ENCODE results near the gene PPP1R9B.

PPP1R9B gene

GRCh38 chr17:50111673-50112655, 38.5 kb downstream of the PPP1R9B start:
- no peaks in the 10 kb centered on the region for H3K27me3 ChIP-seq (ENCODE audit: insufficient read depth, low read length)
- no peaks in the 10 kb centered on the region for H3K9me2 ChIP-seq (ENCODE audit: low read depth, low read length)
- no peak overlapping the region for H3K4me2 ChIP-seq (ENCODE audit: low read length)
- no peak for TF ChIP-seq EZH2 (IDR thresholded peaks at IDR 0.05; ENCODE audit: borderline replicate concordance, low read length)
- TF ChIP-seq CTCF (IDR thresholded peaks at IDR 0.05; ENCODE audit: low read length) = no peak
- no peaks in the 10 kb centered on the region for H3F3A ChIP-seq (ENCODE audit: insufficient read depth, low read length)
- no peaks in the 10 kb centered on the region for H3K4me1 ChIP-seq (ENCODE audit: insufficient read depth, low read length, severe bottlenecking)
- no peaks in the 10 kb centered on the region for H3K9me3 ChIP-seq (ENCODE audit: low read length)
- H2AFZ ChIP-seq (ENCODE audit: low read length) = no peak overlapping the region
- H3K36me3 ChIP-seq (ENCODE audit: insufficient read depth, low read length) = no peaks in the 10 kb centered on the region
- no peak overlapping the region for H3K4me3 ChIP-seq (ENCODE audit: low read depth, low read length, poor library complexity, severe bottlenecking)
- H3K9ac ChIP-seq (ENCODE audit: low read length) = no peak overlapping the region
- H3K79me2 ChIP-seq (ENCODE audit: insufficient read depth, low read length) = no peaks in the 10 kb centered on the region
- H4K20me1 ChIP-seq (ENCODE audit: insufficient read depth, low read length) = no peaks in the 10 kb centered on the region
- H3K27ac ChIP-seq (ENCODE audit: low read depth, low read length, poor library complexity, severe bottlenecking) = no peak overlapping the region

- no peak overlapping the region for H3K4me3 ChIP-seq (ENCODE audit: low read depth, low read length, poor library complexity, severe bottlenecking)
- TF ChIP-seq CTCF (IDR thresholded peaks at IDR 0.05; ENCODE audit: low read length) = no peak
- TF ChIP-seq EZH2 (IDR thresholded peaks at IDR 0.05; ENCODE audit: borderline replicate concordance, low read length) = no peak
- no peaks in the 10 kb centered on the region for H3K27me3 ChIP-seq (ENCODE audit: insufficient read depth, low read length)
- H3K9ac ChIP-seq (ENCODE audit: low read length) = no peak overlapping the region
- H3F3A ChIP-seq (ENCODE audit: insufficient read depth, low read length) = no peaks in the 10 kb centered on the region
- H3K27ac ChIP-seq (ENCODE audit: low read depth, low read length, poor library complexity, severe bottlenecking) = no peak overlapping the region
- no peaks in the 10 kb centered on the region for H3K36me3 ChIP-seq (ENCODE audit: insufficient read depth, low read length)
- no peaks in the 10 kb centered on the region for H4K20me1 ChIP-seq (ENCODE audit: insufficient read depth, low read length)
- no peak overlapping the region for H3K4me2 ChIP-seq (ENCODE audit: low read length)
- no peaks in the 10 kb centered on the region for H3K9me3 ChIP-seq (ENCODE audit: low read length)
- no peaks in the 10 kb centered on the region for H3K79me2 ChIP-seq (ENCODE audit: insufficient read depth, low read length)
- no peaks in the 10 kb centered on the region for H3K4me1 ChIP-seq (ENCODE audit: insufficient read depth, low read length, severe bottlenecking)
- no peaks in the 10 kb centered on the region for H3K9me2 ChIP-seq (ENCODE audit: low read depth, low read length)
- no peak overlapping the region for H2AFZ ChIP-seq (ENCODE audit: low read length)
Observed at GRCh38 chr17:50110591-50111349, 39.7 kb downstream of the PPP1R9B start.

- Histone ChIP-seq H3K36me3 (ENCODE audit: insufficient read depth, low read length) (no peaks in the 10 kb centered on the region), H2AFZ (ENCODE audit: low read length) (no peak overlapping the region), H3K4me1 (ENCODE audit: insufficient read depth, low read length, severe bottlenecking) (no peaks in the 10 kb centered on the region), H3K9ac (ENCODE audit: low read length) (no peak overlapping the region), H3K27ac (ENCODE audit: low read depth, low read length, poor library complexity, severe bottlenecking) (no peak overlapping the region), H3K9me3 (ENCODE audit: low read length) (no peaks in the 10 kb centered on the region), H3K79me2 (ENCODE audit: insufficient read depth, low read length) (no peaks in the 10 kb centered on the region), H4K20me1 (ENCODE audit: insufficient read depth, low read length) (no peaks in the 10 kb centered on the region), H3K4me3 (ENCODE audit: low read depth, low read length, poor library complexity, severe bottlenecking) (no peak overlapping the region), H3F3A (ENCODE audit: insufficient read depth, low read length) (no peaks in the 10 kb centered on the region), H3K9me2 (ENCODE audit: low read depth, low read length) (no peaks in the 10 kb centered on the region), H3K4me2 (ENCODE audit: low read length) (no peak overlapping the region), H3K27me3 (ENCODE audit: insufficient read depth, low read length) (no peaks in the 10 kb centered on the region)
- no peak for TF ChIP-seq CTCF (IDR thresholded peaks at IDR 0.05; ENCODE audit: low read length)
Observed at GRCh38 chr17:50109785-50110184, 40.7 kb downstream of the PPP1R9B start.
